Keratinocyte (primary cell): Measurements from ENCODE around the gene GALNT9. TPM values are rescaled to one million over a fixed set of nuclear protein-coding genes. Genes with fewer than 3 reads are reported as not detected.

Source experiments
- DNase-seq: peaks from one replicate; pipeline ENCODE4 v3.0.0-alpha.2; 2011; ENCODE audit warnings: low read depth, missing footprints, low spot score
- FAIRE-seq: peaks from 2 replicates; lab custom pipeline; 2011; peaks lifted over from hg19 to GRCh38; lab: Jason Lieb, UNC
- H2AFZ ChIP-seq: 2 replicates; pipeline ENCODE4 v1.6.0; 2012; ENCODE audit warnings: low read length, control low read depth, inconsistent platforms; ENCODE audit not compliant: control insufficient read depth
- H3K27ac ChIP-seq: 2 replicates; pipeline ENCODE4 v1.5.1; 2011; ENCODE audit warnings: low read length; ENCODE audit not compliant: control insufficient read depth, insufficient read depth
- H3K27me3 ChIP-seq: 3 replicates; pipeline ENCODE4 v1.6.0; 2011; ENCODE audit warnings: low read length; ENCODE audit not compliant: control insufficient read depth, insufficient read depth; ENCODE audit errors: extremely low read depth
- H3K36me3 ChIP-seq, 2 experiments: 2 replicates in 1 of 2; 3 replicates in 1 of 2; pipeline ENCODE4 v1.5.1; 2011; ENCODE audit warnings: low read length in 2 of 2, mild to moderate bottlenecking in 1 of 2; ENCODE audit not compliant: control insufficient read depth in 2 of 2, insufficient read depth in 2 of 2; ENCODE audit errors: extremely low read depth in 1 of 2
- H3K4me1 ChIP-seq: 3 replicates; pipeline ENCODE4 v1.5.1; 2011; ENCODE audit warnings: low read length; ENCODE audit not compliant: control insufficient read depth, insufficient read depth; ENCODE audit errors: extremely low read depth
- H3K4me2 ChIP-seq: 3 replicates; pipeline ENCODE4 v1.6.0; 2011; ENCODE audit warnings: low read depth, low read length; ENCODE audit not compliant: control insufficient read depth, insufficient read depth; ENCODE audit errors: extremely low read depth
- H3K4me3 ChIP-seq, 3 experiments: fragments of 200-600 bp in 1 of 3; sonication (generic) in 1 of 3; 2 replicates in 2 of 3; 3 replicates in 1 of 3; pipeline ENCODE4 v1.5.1; 2011 to 2016; ENCODE audit warnings: low read length in 3 of 3, mild to moderate bottlenecking in 3 of 3, control low read depth in 2 of 3, inconsistent platforms in 1 of 3, low read depth in 1 of 3, mixed read lengths in 1 of 3, mixed run types in 1 of 3, moderate library complexity in 1 of 3; ENCODE audit not compliant: control insufficient read depth in 2 of 3, insufficient read depth in 2 of 3; ENCODE audit errors: extremely low read depth in 1 of 3
- H3K79me2 ChIP-seq: 2 replicates; pipeline ENCODE4 v1.6.0; 2012; ENCODE audit warnings: low read length; ENCODE audit not compliant: control insufficient read depth, insufficient read depth
- H3K9ac ChIP-seq: 3 replicates; pipeline ENCODE4 v1.6.0; 2011; ENCODE audit warnings: low read length; ENCODE audit not compliant: control insufficient read depth, insufficient read depth; ENCODE audit errors: extremely low read depth
- H3K9me1 ChIP-seq: 3 replicates; pipeline ENCODE4 v1.6.0; 2011; ENCODE audit warnings: low read length; ENCODE audit not compliant: control insufficient read depth, insufficient read depth; ENCODE audit errors: extremely low read depth
- H3K9me3 ChIP-seq: 2 replicates; pipeline ENCODE4 v1.5.1; 2012; ENCODE audit warnings: low read depth, low read length; ENCODE audit not compliant: control insufficient read depth
- H4K20me1 ChIP-seq: 3 replicates; pipeline ENCODE4 v1.6.0; 2011; ENCODE audit warnings: low read length; ENCODE audit not compliant: control insufficient read depth, insufficient read depth; ENCODE audit errors: extremely low read depth
- EZH2 ChIP-seq: IDR thresholded peaks from one replicate; pipeline ENCODE4 v1.6.1; 2012; ENCODE audit warnings: inconsistent platforms, mild to moderate bottlenecking, low read length, moderate library complexity
- dilution Hi-C: fragments of 300-500 bp; cut with MboI; formaldehyde crosslinking; loops from one replicate; pipeline ENCODE4 v1.7.0; 2020; ENCODE audit warnings: low sequenced_read_pairs; ENCODE audit not compliant: extremely low pct_ligation_motif_present
- polyA plus RNA-seq, 5 experiments: library from polyadenylated mRNA; depleted of rRNA in 3 of 5; stranded (reverse) in 3 of 5; stranded (forward) in 1 of 5; unstranded in 1 of 5; fragments of >200 nt; gene quantifications; 1 replicate in 1 of 5; 2 replicates in 3 of 5; 3 replicates in 1 of 5; pipeline versions ENCODE4 v1.2.1 to v1.2.3, GENCODE V29; 2011 to 2012; ENCODE audit warnings: missing spikeins in 2 of 5, low read depth in 1 of 5, low replicate concordance in 1 of 5
- TF ChIP-seq, protein P1 (sequence below), 3 experiments: IDR thresholded peaks in 1 of 3; conservative IDR thresholded peaks in 1 of 3; optimal IDR thresholded peaks in 1 of 3; 2 replicates in 2 of 3; 3 replicates in 1 of 3; pipeline versions ENCODE3 to v1.5.1; 2011; ENCODE audit warnings: low read length in 3 of 3, mild to moderate bottlenecking in 3 of 3, moderate library complexity in 2 of 3, control low read depth in 1 of 3, inconsistent platforms in 1 of 3; ENCODE audit not compliant: insufficient read depth in 2 of 3; ENCODE audit errors: extremely low read depth in 1 of 3

GALNT9 gene
- polyA plus RNA-seq, 1 donor (not counting 4 experiments of a cell fraction or from before 2014, with no cell fraction given): not detected

DNA sequence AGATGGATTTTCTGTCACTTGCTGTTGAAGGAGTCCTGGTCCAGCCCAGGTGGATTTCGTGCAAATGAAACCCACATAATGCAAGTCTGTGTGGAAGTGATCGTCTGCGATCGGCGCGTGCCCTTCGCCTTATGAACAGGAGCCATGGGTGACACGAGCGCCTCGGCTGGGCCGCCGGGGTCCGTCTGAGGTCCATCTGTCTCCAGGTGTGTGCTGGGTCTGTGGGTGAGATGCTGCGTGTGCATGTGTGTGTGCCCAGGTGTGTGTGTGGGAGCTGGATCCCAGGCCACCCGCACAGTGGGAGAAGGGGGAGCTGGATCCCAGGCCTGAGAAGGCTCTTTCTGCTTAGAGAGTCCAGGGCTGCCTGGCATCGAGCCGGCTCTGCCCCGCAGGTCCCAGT, 53.8 kb downstream of the GALNT9 start:
- no peaks in the 10 kb centered on the region for H3K79me2 ChIP-seq
- dilution Hi-C loops: no loop called here
- H3K4me1 ChIP-seq: no peaks in the 10 kb centered on the region
- no peak overlapping the region for H3K4me2 ChIP-seq
- H4K20me1 ChIP-seq: no peaks in the 10 kb centered on the region
- no peak for FAIRE-seq
- H3K36me3 ChIP-seq: no peaks in the 10 kb centered on the region
- H3K9me1 ChIP-seq: no peaks in the 10 kb centered on the region
- no peak for DNase-seq
- H3K9me3 ChIP-seq: no peaks in the 10 kb centered on the region
- H3K4me3 ChIP-seq: no peak overlapping the region
- peaks cover 39% of the 10 kb centered on the region for H3K27me3 ChIP-seq
- H3K9ac ChIP-seq: no peak overlapping the region
- H3K27ac ChIP-seq: no peak overlapping the region
- TF ChIP-seq, protein P1, sequence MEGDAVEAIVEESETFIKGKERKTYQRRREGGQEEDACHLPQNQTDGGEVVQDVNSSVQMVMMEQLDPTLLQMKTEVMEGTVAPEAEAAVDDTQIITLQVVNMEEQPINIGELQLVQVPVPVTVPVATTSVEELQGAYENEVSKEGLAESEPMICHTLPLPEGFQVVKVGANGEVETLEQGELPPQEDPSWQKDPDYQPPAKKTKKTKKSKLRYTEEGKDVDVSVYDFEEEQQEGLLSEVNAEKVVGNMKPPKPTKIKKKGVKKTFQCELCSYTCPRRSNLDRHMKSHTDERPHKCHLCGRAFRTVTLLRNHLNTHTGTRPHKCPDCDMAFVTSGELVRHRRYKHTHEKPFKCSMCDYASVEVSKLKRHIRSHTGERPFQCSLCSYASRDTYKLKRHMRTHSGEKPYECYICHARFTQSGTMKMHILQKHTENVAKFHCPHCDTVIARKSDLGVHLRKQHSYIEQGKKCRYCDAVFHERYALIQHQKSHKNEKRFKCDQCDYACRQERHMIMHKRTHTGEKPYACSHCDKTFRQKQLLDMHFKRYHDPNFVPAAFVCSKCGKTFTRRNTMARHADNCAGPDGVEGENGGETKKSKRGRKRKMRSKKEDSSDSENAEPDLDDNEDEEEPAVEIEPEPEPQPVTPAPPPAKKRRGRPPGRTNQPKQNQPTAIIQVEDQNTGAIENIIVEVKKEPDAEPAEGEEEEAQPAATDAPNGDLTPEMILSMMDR (optimal IDR thresholded peaks at IDR 0.05 in 1 of 3, IDR thresholded peaks at IDR 0.05 in 1 of 3, conservative IDR thresholded peaks at IDR 0.05 in 1 of 3; ENCODE audit: extremely low read depth in 1 of 3, insufficient read depth in 2 of 3, low read length in 3 of 3): no peak
- no peak for TF ChIP-seq EZH2
- H2AFZ ChIP-seq: no peak overlapping the region

DNA sequence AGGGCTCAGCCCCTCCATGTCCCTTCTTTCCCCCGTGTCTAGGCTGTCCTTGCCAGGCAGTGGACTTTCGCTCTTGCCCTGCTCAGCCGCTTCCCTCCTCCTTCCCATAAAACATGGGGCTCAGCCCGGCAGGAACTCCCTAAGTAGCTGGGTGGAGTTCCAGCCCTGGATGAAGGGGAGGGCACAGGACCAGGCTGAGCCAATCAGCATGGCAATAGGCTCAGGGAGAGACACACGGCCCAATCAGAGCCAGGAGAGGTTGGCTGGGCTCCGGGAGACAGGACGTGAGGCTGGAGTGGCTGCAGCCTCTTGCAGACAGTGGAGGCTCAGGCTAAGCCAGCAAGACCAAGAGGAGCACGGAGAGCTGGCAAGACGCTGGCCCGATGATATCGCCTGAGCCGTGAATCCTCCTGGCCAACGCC, 54.3 kb downstream of the GALNT9 start:
- no peak for FAIRE-seq
- Histone ChIP-seq H3K4me3 (no peak overlapping the region), H2AFZ (no peak overlapping the region), H3K4me2 (no peak overlapping the region), H3K4me1 (no peaks in the 10 kb centered on the region), H3K27me3 (peaks cover 37% of the 10 kb centered on the region), H3K9me1 (no peaks in the 10 kb centered on the region), H4K20me1 (no peaks in the 10 kb centered on the region), H3K27ac (no peak overlapping the region), H3K9ac (no peak overlapping the region), H3K36me3 (no peaks in the 10 kb centered on the region), H3K79me2 (no peaks in the 10 kb centered on the region), H3K9me3 (no peaks in the 10 kb centered on the region)
- TF ChIP-seq EZH2: no peak
- TF ChIP-seq, protein P1 (optimal IDR thresholded peaks at IDR 0.05 in 1 of 3, IDR thresholded peaks at IDR 0.05 in 1 of 3, conservative IDR thresholded peaks at IDR 0.05 in 1 of 3; ENCODE audit: extremely low read depth in 1 of 3, insufficient read depth in 2 of 3, low read length in 3 of 3): no peak
- no peak for DNase-seq
- dilution Hi-C loops: no loop called here
